Measurements from ENCODE around the gene RBMXL3.

The RBMXL3 gene

DNA sequence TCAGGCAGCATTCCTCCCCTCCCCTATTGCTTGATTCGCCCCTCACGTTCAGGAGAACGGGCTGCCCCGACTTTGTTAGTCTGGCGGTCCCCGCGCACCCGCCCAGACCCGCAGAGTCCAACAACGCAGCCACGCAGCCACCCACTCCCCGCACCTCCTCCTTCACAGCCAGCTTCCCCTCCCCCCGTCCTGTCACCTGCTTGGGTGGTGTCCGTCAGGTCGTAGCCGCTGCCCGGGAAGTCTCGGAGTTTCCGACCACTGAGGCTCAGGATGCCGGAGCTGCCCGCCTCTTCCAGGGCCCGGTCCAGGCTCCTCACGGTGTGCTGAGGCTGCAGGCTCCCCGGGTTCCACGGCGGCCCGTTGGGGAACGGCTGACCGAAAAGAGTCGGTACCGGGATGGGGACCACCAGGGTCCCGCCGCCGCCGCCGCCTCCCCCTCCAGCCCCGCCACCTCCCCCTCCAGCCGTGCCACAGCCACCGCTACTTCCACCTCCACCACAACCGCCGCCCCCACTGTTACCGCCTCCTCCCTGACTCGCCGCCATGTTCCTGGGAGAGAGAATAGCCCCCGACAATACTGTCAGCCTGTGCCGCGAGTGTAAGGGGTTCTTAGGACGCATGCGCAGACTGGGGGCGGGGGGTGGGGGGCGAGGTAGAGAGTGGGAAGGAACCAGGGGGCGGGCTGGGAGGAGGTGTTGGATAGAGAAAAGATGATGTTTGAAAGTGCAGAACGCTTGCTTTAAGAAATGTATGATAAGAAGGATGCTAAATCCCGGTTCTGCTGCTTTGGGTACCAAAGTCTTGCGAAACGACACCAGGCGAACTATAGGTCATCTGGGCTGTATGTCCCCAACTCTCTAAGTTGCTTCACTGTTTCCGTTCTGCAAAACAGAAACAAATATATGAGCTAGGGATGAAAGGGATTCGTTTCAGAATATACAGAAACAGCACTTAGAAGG, 44.6 kb downstream of the RBMXL3 start, which contains the start of gene LRCH2:
LRCH2 (minus strand) TSS at position 600 of the 959 bp plus-strand sequence; CDS start at position 545, 55 bp downstream.
- peak; percentile 43 for DNase-seq (ENCODE audit: low read depth)

DNA sequence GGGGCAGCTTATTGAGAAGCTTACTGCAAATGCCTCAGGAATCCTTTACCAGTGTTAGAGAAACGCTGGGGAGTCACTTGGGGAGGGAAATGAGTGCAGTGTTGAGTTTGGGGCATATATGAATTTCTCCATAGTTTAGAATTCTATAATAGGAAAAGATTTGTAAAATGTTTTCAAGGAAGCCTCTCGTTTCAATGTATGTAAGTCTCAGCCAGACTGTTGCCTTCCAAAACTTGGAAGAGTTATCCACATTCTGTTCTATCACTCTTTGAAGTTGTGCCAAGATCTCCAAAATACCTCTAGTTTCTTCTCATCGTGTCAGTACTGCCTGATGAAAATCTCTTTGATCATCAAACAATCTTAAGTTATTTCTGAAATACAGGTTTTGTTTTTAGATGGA, 45.3 kb downstream of the RBMXL3 start:
- DNase-seq (ENCODE audit: low read depth), result no peak

DNA sequence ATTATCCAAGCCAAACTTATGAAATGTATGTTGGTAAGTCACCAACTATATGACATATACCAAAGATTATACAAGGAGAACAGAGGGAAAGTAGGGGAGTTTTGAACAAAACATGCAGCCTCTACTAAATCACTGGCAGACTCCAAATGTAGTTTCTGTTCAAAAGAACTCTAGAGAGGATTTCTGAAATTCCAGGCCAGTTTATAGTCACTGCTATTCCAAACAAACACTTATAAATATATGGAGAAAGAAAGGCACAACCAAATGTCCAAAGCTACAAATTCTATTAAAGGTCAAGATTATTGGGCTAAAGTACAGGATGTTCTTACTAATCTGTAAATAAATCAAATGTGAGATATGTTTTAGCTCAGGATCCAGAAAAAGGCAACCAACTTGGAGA, 47.4 kb downstream of the RBMXL3 start:
- DNase-seq (ENCODE audit: low read depth), result no peak

DNA sequence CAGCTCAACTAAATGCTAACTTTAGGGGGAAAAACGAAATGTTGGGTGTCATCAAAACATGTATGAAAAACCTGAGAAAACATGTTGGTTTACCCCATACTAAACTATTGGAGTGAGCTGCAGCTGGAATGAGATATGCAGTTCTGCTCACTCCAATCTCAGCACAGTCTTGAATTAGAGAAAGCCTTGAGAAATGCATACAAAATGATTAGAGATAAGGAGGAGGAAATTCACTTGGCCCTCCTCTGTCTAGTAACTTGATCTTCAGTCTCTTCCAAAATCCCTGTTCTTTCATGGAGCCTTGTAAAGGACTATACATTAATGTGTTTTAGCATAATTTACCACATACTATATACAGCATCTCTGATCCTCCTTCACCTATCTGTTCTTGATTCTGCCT, 47.8 kb downstream of the RBMXL3 start:
- no peak for DNase-seq (ENCODE audit: low read depth)
